Spleen (tissue), 7 donors: ENCODE results near the gene MAPKAP1.

Experiments used
- POLR2A ChIP-seq, 3 donors: fragments of 450-650 bp; IDR thresholded peaks; one replicate each; pipeline ENCODE4 v1.5.1; 2017; ENCODE audit warnings: antibody characterized with exemption in 3 of 3, mild to moderate bottlenecking in 1 of 3
- POLR2AphosphoS5 ChIP-seq, 3 donors: sonication (generic); formaldehyde crosslinking; IDR thresholded peaks; one replicate each; pipeline ENCODE4 v1.5.1; 2017; ENCODE audit warnings: antibody characterized with exemption in 3 of 3
- TF ChIP-seq, protein P1 (sequence below), 11 experiments: fragments of 200-600 bp in 7 of 11; fragments of 450-650 bp in 4 of 11; sonication (generic) in 4 of 11; IDR thresholded peaks in 8 of 11; conservative IDR thresholded peaks in 3 of 11; 1 replicate in 7 of 11; 2 replicates in 4 of 11; pipeline versions ENCODE4 v1.4.0 to v1.8.0; 2016 to 2021; ENCODE audit warnings: antibody characterized with exemption in 11 of 11, inconsistent platforms in 4 of 11, mild to moderate bottlenecking in 1 of 11
- donor health status: DM: no; HTN: no; CAD: no; lungs with moderate emphysema.
- donor health status: DM: no; HTN: no; CAD: no.
- donor health status: DM: no; HTN: no; CAD: no.

- TF ChIP-seq, protein P1, sequence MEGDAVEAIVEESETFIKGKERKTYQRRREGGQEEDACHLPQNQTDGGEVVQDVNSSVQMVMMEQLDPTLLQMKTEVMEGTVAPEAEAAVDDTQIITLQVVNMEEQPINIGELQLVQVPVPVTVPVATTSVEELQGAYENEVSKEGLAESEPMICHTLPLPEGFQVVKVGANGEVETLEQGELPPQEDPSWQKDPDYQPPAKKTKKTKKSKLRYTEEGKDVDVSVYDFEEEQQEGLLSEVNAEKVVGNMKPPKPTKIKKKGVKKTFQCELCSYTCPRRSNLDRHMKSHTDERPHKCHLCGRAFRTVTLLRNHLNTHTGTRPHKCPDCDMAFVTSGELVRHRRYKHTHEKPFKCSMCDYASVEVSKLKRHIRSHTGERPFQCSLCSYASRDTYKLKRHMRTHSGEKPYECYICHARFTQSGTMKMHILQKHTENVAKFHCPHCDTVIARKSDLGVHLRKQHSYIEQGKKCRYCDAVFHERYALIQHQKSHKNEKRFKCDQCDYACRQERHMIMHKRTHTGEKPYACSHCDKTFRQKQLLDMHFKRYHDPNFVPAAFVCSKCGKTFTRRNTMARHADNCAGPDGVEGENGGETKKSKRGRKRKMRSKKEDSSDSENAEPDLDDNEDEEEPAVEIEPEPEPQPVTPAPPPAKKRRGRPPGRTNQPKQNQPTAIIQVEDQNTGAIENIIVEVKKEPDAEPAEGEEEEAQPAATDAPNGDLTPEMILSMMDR (IDR thresholded peaks at IDR 0.05 in 8 of 11, conservative IDR thresholded peaks at IDR 0.05 in 3 of 11): no peak
- TF ChIP-seq POLR2AphosphoS5 (IDR thresholded peaks at IDR 0.05) (no peak), POLR2A (IDR thresholded peaks at IDR 0.05) (no peak)
These were observed 242.2 kb downstream of the MAPKAP1 start for GRCh38 chr9:125464591-125465385.
